ENCODE measurements around the gene SMYD3.

The SMYD3 gene

DNA sequence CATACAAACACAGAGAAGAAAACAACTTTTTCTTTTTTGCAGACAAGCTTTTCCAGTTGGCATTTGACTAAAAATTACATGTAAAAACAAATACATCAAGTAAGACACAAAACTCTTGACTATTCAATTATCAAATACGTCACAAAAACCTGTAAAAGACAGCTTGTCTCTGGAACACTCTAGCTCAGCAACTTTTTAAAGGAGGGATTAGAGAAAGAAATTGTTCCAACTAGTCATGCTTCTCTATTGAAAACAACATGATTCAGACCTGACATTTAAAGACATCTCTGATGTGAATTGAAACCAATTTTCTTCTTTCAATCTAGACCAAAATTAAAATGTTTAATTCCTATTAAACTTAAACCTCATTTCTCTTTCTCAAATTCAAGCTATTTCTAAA lies 30.3 kb downstream of the SMYD3 start:
- H3K27me3 ChIP-seq (ENCODE audit: control insufficient read depth in 2 of 2, insufficient read depth in 2 of 2, low read length in 2 of 2), result no peaks in the 10 kb centered on the region
- no peaks in the 10 kb centered on the region for H3K36me3 ChIP-seq (ENCODE audit: control insufficient read depth in 2 of 2, insufficient read depth in 2 of 2, low read length in 2 of 2)
- H3K27ac ChIP-seq (ENCODE audit: low read depth in 2 of 2, low read length in 2 of 2), result no peak overlapping the region
- H3K9ac ChIP-seq (ENCODE audit: low read depth in 1 of 2, low read length in 2 of 2), result no peak overlapping the region
- no peaks in the 10 kb centered on the region for H3K4me1 ChIP-seq (ENCODE audit: control insufficient read depth in 2 of 2, insufficient read depth in 2 of 2, low read length in 2 of 2)
- no peak overlapping the region for H3K4me3 ChIP-seq (ENCODE audit: low read length in 2 of 2)
- no peaks in the 10 kb centered on the region for H3K9me3 ChIP-seq (ENCODE audit: control insufficient read depth in 2 of 2, low read length in 2 of 2)

DNA sequence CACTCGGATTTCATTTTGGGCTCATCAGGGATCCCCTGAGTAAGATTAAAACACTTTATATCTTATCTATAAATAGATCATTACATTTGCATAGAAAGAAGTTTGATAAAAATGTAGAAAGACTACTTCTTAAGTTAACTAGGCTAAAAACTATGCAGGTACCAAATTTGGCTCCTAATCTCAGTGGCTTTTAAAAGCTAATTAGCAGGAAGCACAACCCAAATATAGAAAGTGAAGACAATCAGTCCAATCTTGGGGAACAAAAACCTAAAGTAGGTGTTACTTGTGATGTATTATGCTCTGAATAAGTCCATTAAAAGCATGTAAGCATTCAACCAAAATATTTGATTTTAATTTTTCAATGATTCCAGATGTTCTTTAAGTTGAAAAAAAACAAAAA lies 35.4 kb downstream of the SMYD3 start:
- no peak overlapping the region for H3K9ac ChIP-seq (ENCODE audit: low read depth in 1 of 2, low read length in 2 of 2)
- H3K27ac ChIP-seq (ENCODE audit: low read depth in 2 of 2, low read length in 2 of 2), result no peak overlapping the region
- no peak overlapping the region for H3K4me3 ChIP-seq (ENCODE audit: low read length in 2 of 2)
- H3K4me1 ChIP-seq (ENCODE audit: control insufficient read depth in 2 of 2, insufficient read depth in 2 of 2, low read length in 2 of 2), result no peaks in the 10 kb centered on the region
- no peaks in the 10 kb centered on the region for H3K27me3 ChIP-seq (ENCODE audit: control insufficient read depth in 2 of 2, insufficient read depth in 2 of 2, low read length in 2 of 2)
- H3K9me3 ChIP-seq (ENCODE audit: control insufficient read depth in 2 of 2, low read length in 2 of 2), result no peaks in the 10 kb centered on the region
- H3K36me3 ChIP-seq (ENCODE audit: control insufficient read depth in 2 of 2, insufficient read depth in 2 of 2, low read length in 2 of 2), result no peaks in the 10 kb centered on the region

DNA sequence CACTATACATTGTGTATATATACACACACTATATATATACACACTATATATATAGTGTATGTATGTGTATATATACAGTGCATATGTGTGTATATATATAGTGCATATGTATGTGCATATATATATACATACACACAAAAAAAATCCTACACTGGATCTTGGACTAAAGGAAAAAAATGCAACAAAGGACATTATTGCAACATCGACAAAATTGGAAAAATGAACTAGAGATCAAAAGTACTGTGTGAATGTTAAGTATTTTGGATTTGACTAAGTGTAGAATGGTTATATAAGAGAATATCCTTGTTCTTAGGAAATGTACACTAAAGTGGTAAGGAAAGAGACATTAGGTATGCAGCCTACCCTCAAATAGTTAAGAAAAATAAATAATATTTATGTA lies 36.5 kb downstream of the SMYD3 start:
- no peaks in the 10 kb centered on the region for H3K9me3 ChIP-seq (ENCODE audit: control insufficient read depth in 2 of 2, low read length in 2 of 2)
- no peak overlapping the region for H3K9ac ChIP-seq (ENCODE audit: low read depth in 1 of 2, low read length in 2 of 2)
- no peaks in the 10 kb centered on the region for H3K27me3 ChIP-seq (ENCODE audit: control insufficient read depth in 2 of 2, insufficient read depth in 2 of 2, low read length in 2 of 2)
- no peak overlapping the region for H3K4me3 ChIP-seq (ENCODE audit: low read length in 2 of 2)
- H3K36me3 ChIP-seq (ENCODE audit: control insufficient read depth in 2 of 2, insufficient read depth in 2 of 2, low read length in 2 of 2), result no peaks in the 10 kb centered on the region
- no peak overlapping the region for H3K27ac ChIP-seq (ENCODE audit: low read depth in 2 of 2, low read length in 2 of 2)
- H3K4me1 ChIP-seq (ENCODE audit: control insufficient read depth in 2 of 2, insufficient read depth in 2 of 2, low read length in 2 of 2), result no peaks in the 10 kb centered on the region

GRCh38 chr1:246462986-246463385 lies 44.1 kb downstream of the SMYD3 start:
- Histone ChIP-seq H3K4me1 (ENCODE audit: control insufficient read depth in 2 of 2, insufficient read depth in 2 of 2, low read length in 2 of 2) (no peaks in the 10 kb centered on the region), H3K27ac (ENCODE audit: low read depth in 2 of 2, low read length in 2 of 2) (no peak overlapping the region), H3K36me3 (ENCODE audit: control insufficient read depth in 2 of 2, insufficient read depth in 2 of 2, low read length in 2 of 2) (no peaks in the 10 kb centered on the region), H3K9ac (ENCODE audit: low read depth in 1 of 2, low read length in 2 of 2) (no peak overlapping the region), H3K27me3 (ENCODE audit: control insufficient read depth in 2 of 2, insufficient read depth in 2 of 2, low read length in 2 of 2) (no peaks in the 10 kb centered on the region), H3K4me3 (ENCODE audit: low read length in 2 of 2) (no peak overlapping the region), H3K9me3 (ENCODE audit: control insufficient read depth in 2 of 2, low read length in 2 of 2) (no peaks in the 10 kb centered on the region)

DNA sequence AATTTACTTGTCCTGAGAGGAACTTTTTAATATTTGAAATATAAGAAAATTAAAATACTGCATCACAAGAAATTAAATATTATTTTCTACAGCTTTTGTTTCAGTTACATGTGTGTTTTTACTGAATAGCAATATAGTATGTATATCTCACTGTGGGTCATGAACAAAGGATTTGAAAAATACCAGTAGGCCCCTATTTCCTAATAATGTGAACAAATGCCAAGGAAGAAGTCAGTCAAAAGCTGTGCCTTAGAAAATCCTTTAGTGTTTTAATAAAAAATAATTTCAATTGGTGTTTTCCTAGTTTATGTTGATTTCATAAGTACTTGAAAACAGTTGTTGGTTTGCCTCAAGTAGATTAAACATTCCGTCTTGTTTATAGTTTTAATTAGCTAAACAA lies 46.7 kb downstream of the SMYD3 start:
- Histone ChIP-seq H3K36me3 (ENCODE audit: control insufficient read depth in 2 of 2, insufficient read depth in 2 of 2, low read length in 2 of 2) (no peaks in the 10 kb centered on the region), H3K9ac (ENCODE audit: low read depth in 1 of 2, low read length in 2 of 2) (no peak overlapping the region), H3K9me3 (ENCODE audit: control insufficient read depth in 2 of 2, low read length in 2 of 2) (no peaks in the 10 kb centered on the region), H3K4me1 (ENCODE audit: control insufficient read depth in 2 of 2, insufficient read depth in 2 of 2, low read length in 2 of 2) (no peaks in the 10 kb centered on the region), H3K4me3 (ENCODE audit: low read length in 2 of 2) (no peak overlapping the region), H3K27ac (ENCODE audit: low read depth in 2 of 2, low read length in 2 of 2) (no peak overlapping the region), H3K27me3 (ENCODE audit: control insufficient read depth in 2 of 2, insufficient read depth in 2 of 2, low read length in 2 of 2) (no peaks in the 10 kb centered on the region)

GRCh38 chr1:246459221-246459620 lies 47.9 kb downstream of the SMYD3 start:
- Histone ChIP-seq H3K4me1 (ENCODE audit: control insufficient read depth in 2 of 2, insufficient read depth in 2 of 2, low read length in 2 of 2) (no peaks in the 10 kb centered on the region), H3K4me3 (ENCODE audit: low read length in 2 of 2) (no peak overlapping the region), H3K9ac (ENCODE audit: low read depth in 1 of 2, low read length in 2 of 2) (no peak overlapping the region), H3K36me3 (ENCODE audit: control insufficient read depth in 2 of 2, insufficient read depth in 2 of 2, low read length in 2 of 2) (no peaks in the 10 kb centered on the region), H3K27me3 (ENCODE audit: control insufficient read depth in 2 of 2, insufficient read depth in 2 of 2, low read length in 2 of 2) (no peaks in the 10 kb centered on the region), H3K9me3 (ENCODE audit: control insufficient read depth in 2 of 2, low read length in 2 of 2) (no peaks in the 10 kb centered on the region), H3K27ac (ENCODE audit: low read depth in 2 of 2, low read length in 2 of 2) (no peak overlapping the region)

- Histone ChIP-seq H3K27me3 (ENCODE audit: control insufficient read depth in 2 of 2, insufficient read depth in 2 of 2, low read length in 2 of 2) (no peaks in the 10 kb centered on the region), H3K36me3 (ENCODE audit: control insufficient read depth in 2 of 2, insufficient read depth in 2 of 2, low read length in 2 of 2) (no peaks in the 10 kb centered on the region), H3K27ac (ENCODE audit: low read depth in 2 of 2, low read length in 2 of 2) (no peak overlapping the region), H3K4me3 (ENCODE audit: low read length in 2 of 2) (no peak overlapping the region), H3K9me3 (ENCODE audit: control insufficient read depth in 2 of 2, low read length in 2 of 2) (no peaks in the 10 kb centered on the region), H3K9ac (ENCODE audit: low read depth in 1 of 2, low read length in 2 of 2) (no peak overlapping the region), H3K4me1 (ENCODE audit: control insufficient read depth in 2 of 2, insufficient read depth in 2 of 2, low read length in 2 of 2) (no peaks in the 10 kb centered on the region)
Measured at GRCh38 chr1:246455476-246455875, 51.6 kb downstream of the SMYD3 start.

GRCh38 chr1:246454655-246455054 lies 52.4 kb downstream of the SMYD3 start:
- Histone ChIP-seq H3K27ac (ENCODE audit: low read depth in 2 of 2, low read length in 2 of 2) (no peak overlapping the region), H3K4me1 (ENCODE audit: control insufficient read depth in 2 of 2, insufficient read depth in 2 of 2, low read length in 2 of 2) (no peaks in the 10 kb centered on the region), H3K27me3 (ENCODE audit: control insufficient read depth in 2 of 2, insufficient read depth in 2 of 2, low read length in 2 of 2) (no peaks in the 10 kb centered on the region), H3K9me3 (ENCODE audit: control insufficient read depth in 2 of 2, low read length in 2 of 2) (no peaks in the 10 kb centered on the region), H3K4me3 (ENCODE audit: low read length in 2 of 2) (no peak overlapping the region), H3K9ac (ENCODE audit: low read depth in 1 of 2, low read length in 2 of 2) (no peak overlapping the region), H3K36me3 (ENCODE audit: control insufficient read depth in 2 of 2, insufficient read depth in 2 of 2, low read length in 2 of 2) (no peaks in the 10 kb centered on the region)

DNA sequence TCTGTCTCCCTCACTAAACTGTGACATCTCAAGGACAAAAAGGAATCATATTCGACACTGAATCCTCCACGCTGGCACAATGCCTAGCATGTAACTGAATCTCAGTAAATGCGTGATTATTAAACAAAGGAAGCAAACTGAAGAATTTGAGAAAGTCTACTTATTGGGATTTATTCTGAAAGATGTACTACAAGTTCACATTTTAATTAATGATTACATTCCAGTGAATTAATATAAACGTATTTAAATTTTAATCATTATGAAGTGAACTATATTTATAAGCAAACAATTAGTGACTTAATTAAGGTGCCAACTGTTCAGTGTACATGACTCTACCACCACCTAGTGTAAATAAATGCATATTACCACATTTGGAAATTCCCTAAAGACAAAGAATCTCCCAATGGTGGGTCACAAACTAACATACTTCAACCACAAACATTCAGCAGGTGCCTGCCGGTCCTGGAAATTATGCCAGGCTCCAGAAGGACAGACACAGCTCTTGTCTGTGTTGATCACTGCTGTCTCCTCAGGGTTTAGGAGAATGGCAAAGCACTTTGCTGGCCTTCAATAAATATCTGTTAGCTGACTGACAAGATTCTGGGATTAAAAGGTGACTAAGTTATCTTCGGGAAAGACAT lies 56.3 kb downstream of the SMYD3 start:
- no peaks in the 10 kb centered on the region for H3K9me3 ChIP-seq (ENCODE audit: control insufficient read depth in 2 of 2, low read length in 2 of 2)
- H3K4me3 ChIP-seq (ENCODE audit: low read length in 2 of 2), result no peak overlapping the region
- H3K27me3 ChIP-seq (ENCODE audit: control insufficient read depth in 2 of 2, insufficient read depth in 2 of 2, low read length in 2 of 2), result no peaks in the 10 kb centered on the region
- no peak overlapping the region for H3K9ac ChIP-seq (ENCODE audit: low read depth in 1 of 2, low read length in 2 of 2)
- no peaks in the 10 kb centered on the region for H3K36me3 ChIP-seq (ENCODE audit: control insufficient read depth in 2 of 2, insufficient read depth in 2 of 2, low read length in 2 of 2)
- H3K4me1 ChIP-seq (ENCODE audit: control insufficient read depth in 2 of 2, insufficient read depth in 2 of 2, low read length in 2 of 2), result no peaks in the 10 kb centered on the region
- no peak overlapping the region for H3K27ac ChIP-seq (ENCODE audit: low read depth in 2 of 2, low read length in 2 of 2)

DNA sequence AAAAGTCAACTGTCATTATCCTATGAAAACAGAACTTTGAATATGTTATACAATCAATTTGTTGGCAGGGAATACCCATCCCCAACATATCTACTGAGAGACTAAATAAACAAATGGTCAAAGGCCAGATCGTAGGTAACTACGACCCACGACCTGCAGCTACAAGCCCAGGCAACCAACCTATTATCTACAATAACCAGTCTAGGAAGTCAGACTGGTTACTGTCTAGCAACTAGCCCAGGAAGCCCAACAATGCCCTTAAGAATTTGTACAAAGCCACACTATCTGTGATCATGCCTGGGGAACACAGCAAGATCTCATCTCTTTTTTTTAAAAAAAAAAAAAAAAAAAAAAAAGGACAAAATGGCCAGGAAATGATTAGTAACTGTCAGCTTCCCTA lies 58.7 kb downstream of the SMYD3 start:
- Histone ChIP-seq H3K9ac (ENCODE audit: low read depth in 1 of 2, low read length in 2 of 2) (no peak overlapping the region), H3K27ac (ENCODE audit: low read depth in 2 of 2, low read length in 2 of 2) (no peak overlapping the region), H3K36me3 (ENCODE audit: control insufficient read depth in 2 of 2, insufficient read depth in 2 of 2, low read length in 2 of 2) (no peaks in the 10 kb centered on the region), H3K27me3 (ENCODE audit: control insufficient read depth in 2 of 2, insufficient read depth in 2 of 2, low read length in 2 of 2) (no peaks in the 10 kb centered on the region), H3K4me3 (ENCODE audit: low read length in 2 of 2) (no peak overlapping the region), H3K9me3 (ENCODE audit: control insufficient read depth in 2 of 2, low read length in 2 of 2) (no peaks in the 10 kb centered on the region), H3K4me1 (ENCODE audit: control insufficient read depth in 2 of 2, insufficient read depth in 2 of 2, low read length in 2 of 2) (no peaks in the 10 kb centered on the region)

- Histone ChIP-seq H3K36me3 (ENCODE audit: control insufficient read depth in 2 of 2, insufficient read depth in 2 of 2, low read length in 2 of 2) (no peaks in the 10 kb centered on the region), H3K4me1 (ENCODE audit: control insufficient read depth in 2 of 2, insufficient read depth in 2 of 2, low read length in 2 of 2) (no peaks in the 10 kb centered on the region), H3K9me3 (ENCODE audit: control insufficient read depth in 2 of 2, low read length in 2 of 2) (no peaks in the 10 kb centered on the region), H3K9ac (ENCODE audit: low read depth in 1 of 2, low read length in 2 of 2) (no peak overlapping the region), H3K27ac (ENCODE audit: low read depth in 2 of 2, low read length in 2 of 2) (no peak overlapping the region), H3K27me3 (ENCODE audit: control insufficient read depth in 2 of 2, insufficient read depth in 2 of 2, low read length in 2 of 2) (no peaks in the 10 kb centered on the region), H3K4me3 (ENCODE audit: low read length in 2 of 2) (no peak overlapping the region)
Measured at GRCh38 chr1:246447501-246447900, 59.6 kb downstream of the SMYD3 start.

Data from mucosa of rectum (tissue), 2 donors.